Vagina (tissue), 2 donors: ENCODE data around the gene RPUSD3.

Experiments used
- CTCF ChIP-seq, 3 experiments: fragments of 450-650 bp in 2 of 3; fragments of 200-600 bp in 1 of 3; sonication (generic) in 1 of 3; IDR thresholded peaks; one replicate each; pipeline ENCODE4 v1.5.1; 2017 to 2019; ENCODE audit warnings: antibody characterized with exemption in 3 of 3, mild to moderate bottlenecking in 2 of 3, moderate library complexity in 2 of 3
- POLR2A ChIP-seq, 2 donors: fragments of 450-650 bp; IDR thresholded peaks; one replicate each; pipeline ENCODE4 v1.6.1; 2017; ENCODE audit warnings: antibody characterized with exemption in 2 of 2, mild to moderate bottlenecking in 2 of 2, moderate library complexity in 2 of 2
- POLR2AphosphoS5 ChIP-seq, 2 donors: sonication (generic); formaldehyde crosslinking; IDR thresholded peaks; one replicate each; pipeline ENCODE4 v1.9.0; 2017; ENCODE audit warnings: antibody characterized with exemption in 2 of 2, mild to moderate bottlenecking in 2 of 2, low read depth in 1 of 2; ENCODE audit not compliant: insufficient read depth in 1 of 2

DNA sequence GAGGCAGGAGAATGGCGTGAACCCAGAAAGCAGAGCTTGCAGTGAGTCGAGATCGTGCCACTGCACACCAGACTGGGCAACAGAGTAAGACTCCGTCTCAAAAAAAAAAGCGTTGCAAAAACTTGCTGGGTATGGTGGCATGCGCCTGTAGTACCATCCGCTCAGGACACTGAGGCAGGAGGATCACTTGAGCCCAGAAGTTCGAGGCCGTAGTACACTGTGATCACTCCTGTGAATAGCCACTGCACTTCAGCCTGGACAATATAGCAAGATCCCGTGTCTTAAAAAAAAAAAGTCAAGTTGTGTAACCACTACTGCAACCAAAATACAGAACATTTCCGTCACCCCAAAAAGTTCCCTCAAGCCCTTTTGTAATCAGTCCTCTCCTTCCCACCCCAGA is 49.4 kb downstream of the RPUSD3 start:
- TF ChIP-seq CTCF (IDR thresholded peaks at IDR 0.05): no peak
- no peak for TF ChIP-seq POLR2A (IDR thresholded peaks at IDR 0.05)
- TF ChIP-seq POLR2AphosphoS5 (IDR thresholded peaks at IDR 0.05; ENCODE audit: insufficient read depth in 1 of 2, low read depth in 1 of 2): no peak
